ENCODE results near the gene MED20. TPM values are rescaled to one million over a fixed set of nuclear protein-coding genes. Genes with fewer than 3 reads are reported as not detected.
"Not testable (repeated sequence)": the region's sequence is repeated elsewhere in the genome, so short reads cannot be mapped to it uniquely, and the experiment has no call there.

Gene MED20
- total and polyA plus RNA-seq, 8 donors: 19.7 to 32.1 (median 27.9) TPM

- ATAC-seq (no peak), DNase-seq (no peak)
- Histone ChIP-seq H3K36me3 (no peaks in the 10 kb centered on the region), H3K4me3 (no peak overlapping the region), H3K9me3 (no peaks in the 10 kb centered on the region), H3K27ac (no peak overlapping the region), H3K4me1 (peaks cover 27 to 48% of the 10 kb centered on the region in 2 donors), H3K27me3 (no peaks in the 10 kb centered on the region)
- intact Hi-C loops (cut with DNase I): no loop called here
- no peak for TF ChIP-seq CTCF (IDR thresholded peaks at IDR 0.05)
Measured at GRCh38 chr6:41943456-41943855, 22.5 kb upstream of the MED20 start.

GRCh38 chr6:41942882-41943281 lies 21.9 kb upstream of the MED20 start:
- intact Hi-C loops (cut with DNase I); DNase-seq; H3K9me3 ChIP-seq; H3K36me3 ChIP-seq; ATAC-seq; H3K27me3 ChIP-seq; H3K4me3 ChIP-seq: not testable (repeated sequence)
- peaks cover 32 to 54% of the 10 kb centered on the region in 2 donors for H3K4me1 ChIP-seq
- peak overlapping the region in 1 of 2 donors; percentile 94 for H3K27ac ChIP-seq

GRCh38 chr6:41942067-41942851 lies 21.3 kb upstream of the MED20 start:
- Histone ChIP-seq H3K27ac (peak overlapping the region; percentile 82 to 94), H3K4me1 (peaks cover 34 to 60% of the 10 kb centered on the region in 2 donors), H3K4me3 (peak overlapping the region; percentile 88 to 99), H3K36me3 (peaks cover 0 to 3% of the 10 kb centered on the region in 2 donors), H3K27me3 (no peaks in the 10 kb centered on the region), H3K9me3 (no peaks in the 10 kb centered on the region)
- ATAC-seq (peak; percentile 10), DNase-seq (no peak)
- intact Hi-C loops (cut with DNase I): no loop called here
- no peak for TF ChIP-seq CTCF (IDR thresholded peaks at IDR 0.05)

- ATAC-seq (peak; percentile 91), DNase-seq (peak; percentile 90 to 99 (median 94))
- H3K36me3 ChIP-seq: peaks cover 0 to 10% of the 10 kb centered on the region in 2 donors
- intact Hi-C loops (cut with DNase I): no loop called here
- H3K4me1 ChIP-seq: peaks cover 41 to 68% of the 10 kb centered on the region in 2 donors
- H3K9me3 ChIP-seq: no peaks in the 10 kb centered on the region
- no peak for TF ChIP-seq CTCF (IDR thresholded peaks at IDR 0.05)
- no peaks in the 10 kb centered on the region for H3K27me3 ChIP-seq
- H3K4me3 ChIP-seq: peak within 1 kb of the TSS; percentile 88 to 99
- peak within 1 kb of the TSS; percentile 82 to 94 for H3K27ac ChIP-seq
Measured at GRCh38 chr6:41941280-41942066, 20.5 kb upstream of the MED20 start, which contains the start of gene CCND3. Gene CCND3, minus strand, starts transcription at chr6:41941808. Its CDS starts 159 bp downstream, at chr6:41941649.

- DNase-seq: peak in 3 of 4 donors; percentile 38 to 90 (median 59)
- intact Hi-C loops (cut with DNase I): no loop called here
Measured at GRCh38 chr6:41940759-41941279, 19.9 kb upstream of the MED20 start.

More at GRCh38 chr6:41940759-41941279, 19.9 kb upstream of the MED20 start:
- peak; percentile 15 for ATAC-seq
- TF ChIP-seq CTCF (IDR thresholded peaks at IDR 0.05): no peak
- Histone ChIP-seq H3K27ac (peak overlapping the region; percentile 77 to 94), H3K4me3 (peak overlapping the region; percentile 88 to 99), H3K4me1 (peaks cover 47 to 75% of the 10 kb centered on the region in 2 donors), H3K27me3 (no peaks in the 10 kb centered on the region), H3K36me3 (peaks cover 0 to 17% of the 10 kb centered on the region in 2 donors), H3K9me3 (no peaks in the 10 kb centered on the region)
